Gastroesophageal sphincter (tissue), 4 donors: Measurements from ENCODE around the gene MBOAT1. TPM values are rescaled to one million over a fixed set of nuclear protein-coding genes. Genes with fewer than 3 reads are reported as not detected.
A peak's percentile ranks its signal among the peaks of the same experiment; 100 is the strongest.
"Not testable (repeated sequence)": the region's sequence is repeated elsewhere in the genome, so short reads cannot be mapped to it uniquely, and the experiment has no call there.

Experiments
- ATAC-seq: fragments of 150-250 bp; one replicate; pipeline ENCODE4 v1.9.1; 2016; ENCODE audit warnings: mild to moderate bottlenecking, moderate library complexity
- H3K27ac ChIP-seq, 4 donors: fragments of 200-600 bp; sonication (generic) in 3 of 4; 1 replicate in 3 of 4; 2 replicates in 1 of 4; pipeline ENCODE4 v1.5.1; 2016 to 2019
- H3K27me3 ChIP-seq: fragments of 200-600 bp; sonication (generic); one replicate; pipeline ENCODE4 v1.5.1; 2019
- H3K36me3 ChIP-seq, 2 donors: fragments of 200-600 bp; sonication (generic); one replicate each; pipeline ENCODE4 v1.5.1; 2019; ENCODE audit warnings: control low read depth in 1 of 2
- H3K4me1 ChIP-seq, 3 donors: fragments of 200-600 bp; sonication (generic); 1 replicate in 2 of 3; 2 replicates in 1 of 3; pipeline ENCODE4 v1.5.1; 2016 to 2019; ENCODE audit warnings: control low read depth in 2 of 3
- H3K4me3 ChIP-seq, 2 donors: fragments of 200-600 bp; sonication (generic); one replicate each; pipeline ENCODE4 v1.5.1; 2019; ENCODE audit warnings: mild to moderate bottlenecking in 1 of 2, moderate library complexity in 1 of 2
- H3K9me3 ChIP-seq, 3 donors: fragments of 200-600 bp; sonication (generic); one replicate each; pipeline ENCODE4 v1.5.1; 2017 to 2019; ENCODE audit warnings: control low read depth in 2 of 3
- EP300 ChIP-seq: sonication (generic); formaldehyde crosslinking; IDR thresholded peaks from one replicate; pipeline ENCODE4 v1.6.1; 2017; ENCODE audit warnings: antibody characterized with exemption, mild to moderate bottlenecking
- POLR2A ChIP-seq, 2 donors: fragments of 450-650 bp; IDR thresholded peaks; one replicate each; pipeline ENCODE4 v1.6.1; 2017; ENCODE audit warnings: antibody characterized with exemption in 2 of 2, mild to moderate bottlenecking in 2 of 2, moderate library complexity in 1 of 2
- POLR2AphosphoS5 ChIP-seq: sonication (generic); formaldehyde crosslinking; IDR thresholded peaks from one replicate; pipeline ENCODE4 v1.6.1; 2017; ENCODE audit warnings: antibody characterized with exemption
- WGBS, 2 donors: methylation state at CpG; one replicate each; pipeline ENCODE4 v1.1.5; 2018; ENCODE audit warnings: low coverage in 1 of 2; 5-methylcytosine and 5-hydroxymethylcytosine counted together
- total RNA-seq, 4 donors: library from RNA; depleted of rRNA; stranded (reverse); fragments of >200 nt; gene quantifications; one replicate each; pipeline ENCODE4 v1.1.0, GENCODE V29; 2016
- TF ChIP-seq, protein P1 (sequence below), 4 experiments: fragments of 200-600 bp in 2 of 4; fragments of 450-650 bp in 2 of 4; sonication (generic) in 1 of 4; IDR thresholded peaks; one replicate each; pipeline ENCODE4 v1.5.1; 2017 to 2019; ENCODE audit warnings: antibody characterized with exemption in 4 of 4, mild to moderate bottlenecking in 2 of 4, moderate library complexity in 2 of 4

MBOAT1 gene
- total RNA-seq, 4 donors from 2014 or later: 2.6 to 11.8 (median 4.4) TPM

DNA sequence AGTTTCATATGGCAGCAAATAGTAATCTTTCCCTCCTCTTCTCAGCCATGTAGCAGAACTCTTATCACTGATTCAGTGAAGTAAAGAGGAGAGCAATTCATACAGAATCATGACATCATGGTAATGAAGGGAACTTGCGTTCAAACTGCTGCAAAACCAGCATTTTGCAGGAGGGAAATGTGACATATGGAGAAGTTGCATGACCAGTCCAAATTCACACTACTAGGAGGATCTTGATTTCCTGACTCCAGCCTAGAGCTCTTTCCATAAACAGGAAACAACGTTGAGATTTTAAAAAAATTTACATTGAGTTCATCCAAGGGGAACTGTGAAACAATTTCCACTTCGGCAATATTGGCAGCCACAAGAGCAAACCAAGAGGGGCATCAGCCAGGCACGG lies 63.8 kb downstream of the MBOAT1 start:
- Histone ChIP-seq H3K27ac (no peak overlapping the region), H3K9me3 (no peaks in the 10 kb centered on the region), H3K27me3 (no peaks in the 10 kb centered on the region), H3K36me3 (peaks cover 0 to 41% of the 10 kb centered on the region in 2 donors), H3K4me1 (peaks cover 0 to 13% (median 0%) of the 10 kb centered on the region in 3 donors), H3K4me3 (no peak overlapping the region)
- 74 to 81% methylated on average over 4 of the region's 4 CpGs for WGBS, 2 donors
- peak; percentile 43 for ATAC-seq
- TF ChIP-seq EP300 (no peak), POLR2AphosphoS5 (no peak), POLR2A (IDR thresholded peaks at IDR 0.05) (no peak)
- TF ChIP-seq, protein P1, sequence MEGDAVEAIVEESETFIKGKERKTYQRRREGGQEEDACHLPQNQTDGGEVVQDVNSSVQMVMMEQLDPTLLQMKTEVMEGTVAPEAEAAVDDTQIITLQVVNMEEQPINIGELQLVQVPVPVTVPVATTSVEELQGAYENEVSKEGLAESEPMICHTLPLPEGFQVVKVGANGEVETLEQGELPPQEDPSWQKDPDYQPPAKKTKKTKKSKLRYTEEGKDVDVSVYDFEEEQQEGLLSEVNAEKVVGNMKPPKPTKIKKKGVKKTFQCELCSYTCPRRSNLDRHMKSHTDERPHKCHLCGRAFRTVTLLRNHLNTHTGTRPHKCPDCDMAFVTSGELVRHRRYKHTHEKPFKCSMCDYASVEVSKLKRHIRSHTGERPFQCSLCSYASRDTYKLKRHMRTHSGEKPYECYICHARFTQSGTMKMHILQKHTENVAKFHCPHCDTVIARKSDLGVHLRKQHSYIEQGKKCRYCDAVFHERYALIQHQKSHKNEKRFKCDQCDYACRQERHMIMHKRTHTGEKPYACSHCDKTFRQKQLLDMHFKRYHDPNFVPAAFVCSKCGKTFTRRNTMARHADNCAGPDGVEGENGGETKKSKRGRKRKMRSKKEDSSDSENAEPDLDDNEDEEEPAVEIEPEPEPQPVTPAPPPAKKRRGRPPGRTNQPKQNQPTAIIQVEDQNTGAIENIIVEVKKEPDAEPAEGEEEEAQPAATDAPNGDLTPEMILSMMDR (IDR thresholded peaks at IDR 0.05): no peak

DNA sequence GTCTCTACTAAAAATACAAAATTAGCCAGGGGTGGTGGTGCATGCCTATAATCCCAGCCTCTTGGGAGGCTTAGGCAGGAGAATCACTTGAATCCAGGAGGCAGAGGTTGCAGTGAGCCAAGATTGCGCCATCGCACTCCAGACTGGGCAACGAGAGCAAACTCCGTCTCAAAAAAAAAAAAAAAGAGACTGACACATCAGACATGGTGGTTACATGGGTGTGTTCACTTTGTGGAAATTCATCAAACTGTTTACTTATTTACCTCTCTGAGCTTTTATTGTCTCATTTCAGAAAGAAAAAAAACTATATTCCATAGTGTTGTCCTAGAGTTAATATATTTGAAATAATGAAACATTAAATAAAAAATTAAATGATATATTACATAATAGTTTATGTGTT lies 64.8 kb downstream of the MBOAT1 start:
- TF ChIP-seq EP300: no peak
- no peak for TF ChIP-seq POLR2AphosphoS5
- TF ChIP-seq, protein P1 (IDR thresholded peaks at IDR 0.05): no peak
- TF ChIP-seq POLR2A (IDR thresholded peaks at IDR 0.05): no peak
- whole genome bisulfite sequencing, 2 donors: 88 to 92% methylated on average over 1 to 4 of the region's 4 CpGs
- Histone ChIP-seq H3K27me3 (no peaks in the 10 kb centered on the region), H3K27ac (no peak overlapping the region), H3K4me1 (peaks cover 0 to 13% (median 0%) of the 10 kb centered on the region in 3 donors), H3K36me3 (peaks cover 0 to 50% of the 10 kb centered on the region in 2 donors), H3K4me3 (no peak overlapping the region), H3K9me3 (no peaks in the 10 kb centered on the region)
- ATAC-seq: no peak

DNA sequence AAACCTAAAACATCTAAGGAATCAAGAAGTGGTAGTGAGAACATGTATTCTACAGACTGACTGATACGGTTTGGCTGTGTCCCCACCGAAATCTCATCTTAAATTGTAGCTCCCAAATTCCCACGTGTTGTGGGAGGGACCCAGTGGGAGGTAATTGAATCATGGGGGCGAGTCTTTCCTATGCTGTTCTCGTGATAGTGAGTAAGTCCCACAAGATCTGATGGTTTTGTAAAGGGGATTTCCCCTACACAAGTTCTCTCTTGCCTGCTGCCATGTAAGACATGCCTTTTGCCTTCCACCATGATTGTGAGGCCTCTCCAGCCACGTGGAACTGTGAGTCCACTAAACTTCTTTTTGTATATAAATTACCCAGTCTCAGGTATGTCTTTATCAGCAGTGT lies 65.4 kb downstream of the MBOAT1 start:
- H3K4me3 ChIP-seq, ATAC-seq, H3K9me3 ChIP-seq, H3K27ac ChIP-seq, H3K27me3 ChIP-seq: not testable (repeated sequence)
- peaks cover 0 to 13% (median 0%) of the 10 kb centered on the region in 3 donors for H3K4me1 ChIP-seq
- WGBS, 2 donors: 96 to 100% methylated on average over 2 to 5 of the region's 6 CpGs
- H3K36me3 ChIP-seq: peaks cover 0 to 56% of the 10 kb centered on the region in 2 donors

DNA sequence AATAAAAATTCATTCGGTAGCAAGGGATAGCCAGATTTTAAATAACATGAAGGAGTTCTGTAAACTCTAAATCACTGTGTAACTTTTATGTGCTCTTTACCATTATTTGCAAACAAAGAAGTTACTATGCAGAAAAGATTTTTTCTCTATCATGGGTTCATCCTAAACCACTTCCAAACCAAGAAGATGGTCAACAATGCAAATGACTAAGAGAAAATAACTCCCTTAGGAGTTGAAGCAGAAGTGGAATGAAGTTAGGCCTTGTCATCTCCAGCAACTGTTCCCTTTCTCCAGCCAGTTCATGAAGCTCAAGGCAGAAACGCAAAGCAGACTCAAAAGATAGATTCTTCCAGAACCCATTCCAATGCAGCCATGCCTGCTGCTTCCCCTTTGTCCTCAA lies 66.0 kb downstream of the MBOAT1 start:
- Histone ChIP-seq H3K36me3 (peaks cover 0 to 56% of the 10 kb centered on the region in 2 donors), H3K9me3 (no peaks in the 10 kb centered on the region), H3K27me3 (no peaks in the 10 kb centered on the region), H3K4me1 (peaks cover 0 to 13% (median 0%) of the 10 kb centered on the region in 3 donors), H3K27ac (no peak overlapping the region), H3K4me3 (no peak overlapping the region)
- 83 to 96% methylated on average over 1 to 2 of the region's 2 CpGs for WGBS, 2 donors
- no peak for TF ChIP-seq POLR2A (IDR thresholded peaks at IDR 0.05)
- TF ChIP-seq, protein P1 (IDR thresholded peaks at IDR 0.05): no peak
- TF ChIP-seq EP300: no peak
- TF ChIP-seq POLR2AphosphoS5: no peak
- no peak for ATAC-seq

DNA sequence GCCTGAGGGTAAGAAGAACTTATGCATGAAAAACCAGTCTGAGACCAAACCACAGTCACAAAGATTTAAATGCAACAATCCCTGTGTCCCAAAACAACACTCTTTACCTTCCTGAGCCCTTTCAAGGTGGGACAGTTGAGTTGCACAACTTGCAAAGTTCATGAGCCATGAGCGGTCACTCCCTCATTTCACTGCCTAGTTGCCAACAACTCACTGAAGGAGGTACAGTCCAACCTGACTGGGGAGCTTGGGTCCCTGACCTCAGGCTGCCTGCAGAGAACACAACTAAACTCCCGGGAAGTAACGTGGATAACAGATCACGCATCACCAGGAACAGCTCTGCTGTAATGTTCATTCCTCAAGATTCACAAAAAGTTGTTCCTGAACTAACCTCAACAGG lies 69.4 kb downstream of the MBOAT1 start:
- no peak for ATAC-seq

More for the DNA sequence above, 69.4 kb downstream of the MBOAT1 start:
- Histone ChIP-seq H3K36me3 (peaks cover 0 to 74% of the 10 kb centered on the region in 2 donors), H3K4me3 (no peak overlapping the region), H3K4me1 (no peaks in the 10 kb centered on the region), H3K27ac (no peak overlapping the region), H3K9me3 (no peaks in the 10 kb centered on the region), H3K27me3 (no peaks in the 10 kb centered on the region)
- WGBS, 2 donors: 95 to 100% methylated on average over 1 to 4 of the region's 4 CpGs
- TF ChIP-seq POLR2A (IDR thresholded peaks at IDR 0.05): no peak
- no peak for TF ChIP-seq POLR2AphosphoS5
- TF ChIP-seq EP300: no peak
- TF ChIP-seq, protein P1 (IDR thresholded peaks at IDR 0.05): no peak
